Stomach (tissue), 4 donors: Measurements from ENCODE around the gene LSM5.

Experiments
- EP300 ChIP-seq: sonication (generic); formaldehyde crosslinking; IDR thresholded peaks from one replicate; pipeline ENCODE4 v1.6.1; 2017; ENCODE audit warnings: antibody characterized with exemption
- POLR2A ChIP-seq, 4 donors: fragments of 450-650 bp; IDR thresholded peaks; one replicate each; pipeline ENCODE4 v1.6.1; 2016; ENCODE audit warnings: antibody characterized with exemption in 4 of 4, control low read depth in 2 of 4, mild to moderate bottlenecking in 1 of 4, moderate library complexity in 1 of 4
- POLR2AphosphoS5 ChIP-seq, 3 donors: sonication (generic); formaldehyde crosslinking; IDR thresholded peaks; one replicate each; pipeline ENCODE4 v1.6.1; 2016; ENCODE audit warnings: antibody characterized with exemption in 3 of 3
- TF ChIP-seq, protein P1 (sequence below), 7 experiments: fragments of 450-650 bp in 4 of 7; fragments of 200-600 bp in 3 of 7; sonication (generic) in 3 of 7; IDR thresholded peaks; one replicate each; pipeline ENCODE4 v1.5.1; 2016 to 2019; ENCODE audit warnings: antibody characterized with exemption in 7 of 7, control low read depth in 2 of 7, mild to moderate bottlenecking in 1 of 7

- TF ChIP-seq, protein P1, sequence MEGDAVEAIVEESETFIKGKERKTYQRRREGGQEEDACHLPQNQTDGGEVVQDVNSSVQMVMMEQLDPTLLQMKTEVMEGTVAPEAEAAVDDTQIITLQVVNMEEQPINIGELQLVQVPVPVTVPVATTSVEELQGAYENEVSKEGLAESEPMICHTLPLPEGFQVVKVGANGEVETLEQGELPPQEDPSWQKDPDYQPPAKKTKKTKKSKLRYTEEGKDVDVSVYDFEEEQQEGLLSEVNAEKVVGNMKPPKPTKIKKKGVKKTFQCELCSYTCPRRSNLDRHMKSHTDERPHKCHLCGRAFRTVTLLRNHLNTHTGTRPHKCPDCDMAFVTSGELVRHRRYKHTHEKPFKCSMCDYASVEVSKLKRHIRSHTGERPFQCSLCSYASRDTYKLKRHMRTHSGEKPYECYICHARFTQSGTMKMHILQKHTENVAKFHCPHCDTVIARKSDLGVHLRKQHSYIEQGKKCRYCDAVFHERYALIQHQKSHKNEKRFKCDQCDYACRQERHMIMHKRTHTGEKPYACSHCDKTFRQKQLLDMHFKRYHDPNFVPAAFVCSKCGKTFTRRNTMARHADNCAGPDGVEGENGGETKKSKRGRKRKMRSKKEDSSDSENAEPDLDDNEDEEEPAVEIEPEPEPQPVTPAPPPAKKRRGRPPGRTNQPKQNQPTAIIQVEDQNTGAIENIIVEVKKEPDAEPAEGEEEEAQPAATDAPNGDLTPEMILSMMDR (IDR thresholded peaks at IDR 0.05) = no peak
- TF ChIP-seq POLR2A (IDR thresholded peaks at IDR 0.05) = no peak
- TF ChIP-seq EP300 = no peak
- no peak for TF ChIP-seq POLR2AphosphoS5 (IDR thresholded peaks at IDR 0.05)
Measured at GRCh38 chr7:32515890-32516550, 25.8 kb upstream of the LSM5 start.
